Subcutaneous abdominal adipose tissue (tissue), 5 donors: ENCODE data around the gene PI16.

Experiments
- H3K27ac ChIP-seq: one replicate; pipeline ENCODE4 v1.7.0; 2013; ENCODE audit warnings: low read depth, mild to moderate bottlenecking, inconsistent platforms, low read length, moderate library complexity
- H3K27me3 ChIP-seq, 5 donors: one replicate each; pipeline ENCODE4 v1.7.0; 2013; ENCODE audit warnings: low read length in 5 of 5, inconsistent platforms in 1 of 5; ENCODE audit not compliant: control insufficient read depth in 5 of 5, insufficient read depth in 4 of 5
- H3K36me3 ChIP-seq, 5 donors: one replicate each; pipeline ENCODE4 v1.7.0; 2013; ENCODE audit warnings: low read length in 5 of 5; ENCODE audit not compliant: control insufficient read depth in 5 of 5, insufficient read depth in 5 of 5
- H3K4me1 ChIP-seq, 5 donors: one replicate each; pipeline ENCODE4 v1.7.0; 2013; ENCODE audit warnings: low read length in 5 of 5, mild to moderate bottlenecking in 3 of 5, moderate library complexity in 1 of 5; ENCODE audit not compliant: control insufficient read depth in 5 of 5, insufficient read depth in 5 of 5
- H3K4me3 ChIP-seq, 5 donors: one replicate each; pipeline ENCODE4 v1.7.0; 2013; ENCODE audit warnings: low read length in 5 of 5, low read depth in 1 of 5
- H3K9ac ChIP-seq, 5 donors: one replicate each; pipeline ENCODE4 v1.7.0; 2013; ENCODE audit warnings: low read length in 5 of 5, mild to moderate bottlenecking in 4 of 5, moderate library complexity in 3 of 5
- H3K9me3 ChIP-seq, 5 donors: one replicate each; pipeline ENCODE4 v1.7.0; 2013; ENCODE audit warnings: low read length in 5 of 5; ENCODE audit not compliant: control insufficient read depth in 5 of 5
- donor health status: healthy.
- donor health status: healthy.
- donor health status: healthy.
- donor health status: healthy.
- donor health status: healthy.

The PI16 gene, protein sequence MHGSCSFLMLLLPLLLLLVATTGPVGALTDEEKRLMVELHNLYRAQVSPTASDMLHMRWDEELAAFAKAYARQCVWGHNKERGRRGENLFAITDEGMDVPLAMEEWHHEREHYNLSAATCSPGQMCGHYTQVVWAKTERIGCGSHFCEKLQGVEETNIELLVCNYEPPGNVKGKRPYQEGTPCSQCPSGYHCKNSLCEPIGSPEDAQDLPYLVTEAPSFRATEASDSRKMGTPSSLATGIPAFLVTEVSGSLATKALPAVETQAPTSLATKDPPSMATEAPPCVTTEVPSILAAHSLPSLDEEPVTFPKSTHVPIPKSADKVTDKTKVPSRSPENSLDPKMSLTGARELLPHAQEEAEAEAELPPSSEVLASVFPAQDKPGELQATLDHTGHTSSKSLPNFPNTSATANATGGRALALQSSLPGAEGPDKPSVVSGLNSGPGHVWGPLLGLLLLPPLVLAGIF

DNA sequence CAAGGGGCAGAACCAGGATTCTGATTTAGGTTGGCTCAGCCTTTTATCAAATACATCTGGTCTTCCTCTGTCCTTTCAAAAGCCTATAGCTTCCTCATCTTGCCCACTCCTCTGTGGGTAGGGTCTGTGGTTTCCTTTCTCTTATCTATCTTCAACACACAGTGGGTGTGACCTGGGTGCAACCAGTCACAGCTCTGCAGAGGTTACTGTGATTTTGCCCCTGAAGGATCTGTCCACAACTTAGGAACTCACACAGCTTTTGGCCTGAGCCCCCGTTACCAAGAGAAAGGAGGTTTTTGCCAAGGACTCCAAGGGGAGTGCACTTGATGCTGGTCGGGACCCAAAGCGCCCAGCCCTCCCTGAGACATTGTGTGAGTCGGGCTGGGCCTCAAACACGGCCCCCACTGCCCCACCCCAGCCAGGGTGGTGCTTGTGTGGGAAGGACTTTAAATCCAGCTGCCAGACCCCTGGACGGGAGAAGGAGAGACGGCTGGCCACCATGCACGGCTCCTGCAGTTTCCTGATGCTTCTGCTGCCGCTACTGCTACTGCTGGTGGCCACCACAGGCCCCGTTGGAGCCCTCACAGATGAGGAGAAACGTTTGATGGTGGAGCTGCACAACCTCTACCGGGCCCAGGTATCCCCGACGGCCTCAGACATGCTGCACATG is at the start of gene PI16:
TSS of gene PI16 (plus strand) at position 477 of the 670 bp plus-strand sequence. CDS start at position 500, 23 bp downstream.
- no peaks in the 10 kb centered on the region for H3K9me3 ChIP-seq
- peaks cover 0 to 15% (median 9%) of the 10 kb centered on the region in 5 donors for H3K27me3 ChIP-seq
- no peak within 1 kb of the TSS for H3K27ac ChIP-seq
- no peaks in the 10 kb centered on the region for H3K4me1 ChIP-seq
- H3K4me3 ChIP-seq: peak within 1 kb of the TSS in 4 of 5 donors; percentile 15 to 56 (median 44)
- no peaks in the 10 kb centered on the region for H3K36me3 ChIP-seq
- H3K9ac ChIP-seq: peak within 1 kb of the TSS in 3 of 5 donors; percentile 5 to 41 (median 39)

DNA sequence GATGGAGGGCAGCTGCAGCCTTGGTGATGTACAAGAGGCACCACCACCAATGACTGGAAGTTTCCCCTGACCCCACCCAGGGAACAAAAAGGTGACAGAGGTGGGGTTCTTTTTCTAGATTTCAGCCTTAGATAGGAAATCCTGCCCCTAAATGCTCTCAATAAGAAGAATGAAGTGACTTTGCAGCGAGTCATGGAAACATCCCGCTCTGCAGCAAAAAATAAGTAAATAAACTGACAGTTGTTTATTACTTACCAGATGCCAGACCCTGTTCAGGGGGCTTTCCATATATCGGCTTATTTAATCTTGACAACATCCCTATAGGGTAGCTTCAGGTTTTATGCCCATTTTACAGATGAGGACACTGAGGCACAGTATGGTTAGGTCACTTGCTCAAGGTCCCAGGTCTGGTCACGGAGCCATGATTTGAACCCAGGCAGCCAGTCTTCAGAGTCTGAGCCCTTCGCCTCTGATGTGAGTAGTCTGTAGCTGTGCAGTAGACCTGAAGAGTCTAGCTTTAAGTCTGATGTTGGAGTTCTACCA is 49.6 kb upstream of the PI16 start:
- peaks cover 0 to 6% (median 2%) of the 10 kb centered on the region in 5 donors for H3K4me1 ChIP-seq
- H3K9ac ChIP-seq: no peak overlapping the region
- no peak overlapping the region for H3K4me3 ChIP-seq
- H3K36me3 ChIP-seq: peaks cover 19 to 53% (median 43%) of the 10 kb centered on the region in 5 donors
- H3K27ac ChIP-seq: no peak overlapping the region
- no peaks in the 10 kb centered on the region for H3K27me3 ChIP-seq
- H3K9me3 ChIP-seq: no peaks in the 10 kb centered on the region

DNA sequence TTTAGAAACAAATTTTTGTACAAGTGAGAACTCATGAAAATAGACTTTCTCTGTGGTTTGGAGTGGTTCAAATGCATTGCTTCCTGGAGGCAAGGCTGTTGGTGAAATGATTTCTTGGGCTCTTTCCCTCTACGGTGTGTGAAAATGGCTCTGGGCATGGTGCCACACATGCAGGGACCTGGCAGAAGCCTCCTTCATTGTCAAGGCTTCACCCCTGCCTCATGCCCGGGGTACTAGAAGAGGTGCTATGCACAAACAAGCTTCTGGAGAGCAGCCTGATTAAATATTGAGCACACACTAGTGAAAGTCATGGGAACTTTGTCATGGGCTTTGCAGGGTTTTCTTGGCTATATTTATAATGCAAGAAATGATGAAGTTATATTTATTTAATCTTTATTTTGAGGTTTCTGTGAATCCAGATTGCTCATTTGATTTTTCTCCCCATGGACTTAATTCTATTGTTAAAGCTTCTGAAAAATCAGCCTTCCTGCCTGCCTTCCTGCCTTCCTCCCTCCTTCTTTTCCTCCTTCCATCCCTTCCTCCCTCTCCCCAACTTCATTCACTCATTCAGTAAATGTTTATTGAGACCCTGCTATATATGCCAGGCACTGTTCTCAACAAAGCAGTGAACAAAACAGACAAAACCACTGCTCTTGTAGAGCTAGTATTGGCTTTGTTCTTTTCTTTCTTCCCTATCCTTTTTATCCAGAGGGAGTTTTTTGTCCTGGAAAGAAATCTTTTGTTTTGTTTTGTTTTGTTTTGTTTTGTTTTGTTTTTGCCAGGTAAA is 47.8 kb upstream of the PI16 start:
- H3K27me3 ChIP-seq: no peaks in the 10 kb centered on the region
- H3K27ac ChIP-seq: no peak overlapping the region
- no peaks in the 10 kb centered on the region for H3K9me3 ChIP-seq
- peaks cover 0 to 7% (median 2%) of the 10 kb centered on the region in 5 donors for H3K4me1 ChIP-seq
- H3K4me3 ChIP-seq: no peak overlapping the region
- H3K9ac ChIP-seq: no peak overlapping the region
- peaks cover 19 to 49% (median 39%) of the 10 kb centered on the region in 5 donors for H3K36me3 ChIP-seq

DNA sequence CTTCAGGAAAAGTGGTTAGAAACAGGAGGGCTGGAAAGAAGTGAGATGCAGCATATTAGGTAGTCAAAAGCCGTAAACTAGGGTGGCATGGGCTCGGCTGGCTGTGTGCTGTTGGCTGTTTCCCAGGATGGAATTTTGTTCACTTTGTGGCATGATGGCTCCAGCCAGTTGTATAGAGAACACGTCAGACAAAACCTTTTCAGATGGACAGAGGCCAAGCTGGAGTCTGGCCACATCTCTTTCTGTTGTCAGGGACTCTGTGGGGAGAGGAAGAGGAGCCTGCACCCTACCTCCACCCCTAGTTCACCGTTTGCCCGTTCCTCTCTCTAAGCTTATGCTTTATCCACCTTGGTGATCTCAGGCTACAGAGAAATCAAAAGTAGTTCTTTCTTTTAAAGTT is 46.8 kb upstream of the PI16 start:
- Histone ChIP-seq H3K9me3 (no peaks in the 10 kb centered on the region), H3K4me3 (no peak overlapping the region), H3K4me1 (peaks cover 0 to 15% (median 6%) of the 10 kb centered on the region in 5 donors), H3K9ac (peak overlapping the region in 1 of 5 donors; percentile 25), H3K36me3 (peaks cover 17 to 49% (median 38%) of the 10 kb centered on the region in 5 donors), H3K27ac (no peak overlapping the region), H3K27me3 (no peaks in the 10 kb centered on the region)

DNA sequence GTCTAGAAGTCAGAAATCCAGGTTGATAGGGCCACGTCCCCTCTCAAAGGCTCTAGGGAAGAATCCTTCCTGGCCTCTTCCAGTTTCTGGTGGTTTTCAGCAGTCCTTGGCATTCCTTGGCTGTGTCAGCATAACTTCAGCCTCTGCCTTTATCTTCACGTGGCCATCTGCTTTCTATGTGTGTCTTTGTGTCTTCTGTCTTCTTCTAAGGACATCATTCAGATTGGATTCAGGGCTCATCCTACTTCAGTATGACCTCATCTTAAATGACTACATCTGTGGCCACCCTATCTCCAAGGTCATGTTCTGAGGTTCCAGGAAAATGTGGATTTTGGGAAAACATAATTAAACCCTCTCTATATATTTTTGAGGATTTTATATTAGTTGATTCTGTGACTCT is 45.8 kb upstream of the PI16 start:
- no peak overlapping the region for H3K27ac ChIP-seq
- no peaks in the 10 kb centered on the region for H3K27me3 ChIP-seq
- H3K9ac ChIP-seq: no peak overlapping the region
- H3K4me1 ChIP-seq: peaks cover 0 to 15% (median 6%) of the 10 kb centered on the region in 5 donors
- H3K36me3 ChIP-seq: peaks cover 16 to 47% (median 39%) of the 10 kb centered on the region in 5 donors
- no peak overlapping the region for H3K4me3 ChIP-seq
- no peaks in the 10 kb centered on the region for H3K9me3 ChIP-seq

DNA sequence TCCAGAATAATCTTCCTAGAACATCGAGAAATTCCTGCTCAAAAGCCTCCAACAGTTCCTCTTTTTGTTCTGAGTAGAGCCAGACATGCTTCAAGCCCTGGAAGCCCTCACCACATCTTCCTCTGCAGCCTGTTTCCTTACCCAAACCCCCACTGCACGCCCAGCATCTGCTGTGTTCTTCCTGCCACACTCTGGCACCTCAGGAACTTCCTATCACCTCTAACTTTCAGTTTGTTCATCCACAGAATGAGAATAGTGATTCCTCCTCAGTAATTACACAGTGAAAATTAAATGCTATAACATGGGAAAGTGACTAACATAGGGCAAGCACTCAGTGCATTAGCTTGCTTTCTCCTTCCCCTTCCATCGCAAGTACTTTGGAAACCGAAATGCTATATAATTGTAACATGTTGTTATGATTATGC is 42.5 kb upstream of the PI16 start:
- H3K9ac ChIP-seq: no peak overlapping the region
- no peak overlapping the region for H3K4me3 ChIP-seq
- H3K9me3 ChIP-seq: no peaks in the 10 kb centered on the region
- H3K4me1 ChIP-seq: peaks cover 0 to 16% (median 9%) of the 10 kb centered on the region in 5 donors
- no peak overlapping the region for H3K27ac ChIP-seq
- no peaks in the 10 kb centered on the region for H3K27me3 ChIP-seq
- H3K36me3 ChIP-seq: peaks cover 6 to 52% (median 42%) of the 10 kb centered on the region in 5 donors

DNA sequence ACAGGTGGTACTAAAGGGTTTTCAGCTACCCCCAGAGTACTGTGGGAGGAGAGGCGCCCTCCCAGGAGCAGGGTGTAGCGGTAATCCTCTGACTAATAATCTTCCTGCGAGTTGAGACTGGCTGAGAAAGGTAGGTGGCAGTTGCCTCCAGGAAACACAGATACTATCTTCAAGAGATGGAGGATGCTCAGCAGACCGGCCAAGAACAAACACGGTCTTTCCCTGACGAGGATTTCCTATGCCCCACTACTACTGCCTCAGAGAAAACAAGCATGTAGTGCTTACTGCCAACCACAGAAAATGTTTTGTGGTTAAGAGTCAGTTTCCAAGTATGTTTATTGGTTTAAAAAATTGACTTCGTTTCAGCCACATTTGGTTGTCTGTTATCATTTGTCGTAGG is 42.0 kb upstream of the PI16 start:
- H3K9ac ChIP-seq: no peak overlapping the region
- H3K27ac ChIP-seq: no peak overlapping the region
- H3K4me1 ChIP-seq: peaks cover 0 to 18% (median 11%) of the 10 kb centered on the region in 5 donors
- H3K27me3 ChIP-seq: no peaks in the 10 kb centered on the region
- H3K4me3 ChIP-seq: no peak overlapping the region
- no peaks in the 10 kb centered on the region for H3K9me3 ChIP-seq
- H3K36me3 ChIP-seq: peaks cover 6 to 58% (median 47%) of the 10 kb centered on the region in 5 donors

DNA sequence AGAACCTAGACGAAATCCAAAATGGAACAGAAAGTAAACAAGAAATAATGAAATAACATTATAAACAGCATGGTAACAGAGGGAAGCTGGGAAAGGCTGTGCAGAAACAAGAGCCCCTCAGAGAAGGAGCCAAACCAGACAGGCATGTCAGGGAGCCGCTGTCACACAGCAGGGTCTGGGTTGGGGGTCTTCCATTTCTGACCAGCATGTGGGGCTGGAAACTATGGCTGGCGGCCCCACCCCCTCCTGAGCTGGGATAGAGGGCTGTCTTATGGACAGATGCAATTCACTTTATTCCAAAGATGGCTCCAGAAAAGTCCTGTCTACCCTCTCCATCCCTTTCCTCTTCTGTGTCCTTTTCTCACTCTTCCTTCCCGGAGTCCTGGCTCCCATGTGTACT is 41.5 kb upstream of the PI16 start:
- H3K27ac ChIP-seq: no peak overlapping the region
- H3K9ac ChIP-seq: no peak overlapping the region
- peaks cover 6 to 63% (median 52%) of the 10 kb centered on the region in 5 donors for H3K36me3 ChIP-seq
- no peaks in the 10 kb centered on the region for H3K27me3 ChIP-seq
- peaks cover 0 to 16% (median 9%) of the 10 kb centered on the region in 5 donors for H3K4me1 ChIP-seq
- no peaks in the 10 kb centered on the region for H3K9me3 ChIP-seq
- H3K4me3 ChIP-seq: no peak overlapping the region

DNA sequence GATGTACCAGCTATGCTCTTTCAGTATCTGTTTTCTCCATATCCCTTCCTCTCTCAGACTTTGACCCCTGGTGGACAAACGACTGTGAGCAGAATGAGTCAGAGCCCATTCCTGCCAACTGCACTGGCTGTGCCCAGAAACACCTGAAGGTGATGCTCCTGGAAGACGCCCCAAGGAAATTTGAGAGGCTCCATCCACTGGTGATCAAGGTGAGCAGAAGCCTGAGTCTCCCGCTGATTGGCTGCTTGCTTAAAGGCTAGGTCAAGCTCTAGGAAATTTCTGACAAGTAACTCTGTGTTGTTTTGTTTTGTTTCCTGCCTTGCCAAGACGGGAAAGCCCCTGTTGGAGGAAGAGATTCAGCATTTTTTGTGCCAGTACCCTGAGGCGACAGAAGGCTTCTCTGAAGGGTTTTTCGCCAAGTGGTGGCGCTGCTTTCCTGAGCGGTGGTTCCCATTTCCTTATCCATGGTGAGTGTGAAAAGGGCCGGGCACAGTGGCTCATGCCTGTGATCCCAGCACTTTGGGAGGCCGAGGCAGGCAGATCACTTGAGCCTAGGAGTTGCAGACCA is 40.2 kb upstream of the PI16 start:
- no peaks in the 10 kb centered on the region for H3K27me3 ChIP-seq
- H3K4me1 ChIP-seq: peaks cover 0 to 22% (median 14%) of the 10 kb centered on the region in 5 donors
- no peaks in the 10 kb centered on the region for H3K9me3 ChIP-seq
- H3K4me3 ChIP-seq: no peak overlapping the region
- H3K27ac ChIP-seq: no peak overlapping the region
- peaks cover 10 to 70% (median 57%) of the 10 kb centered on the region in 5 donors for H3K36me3 ChIP-seq
- H3K9ac ChIP-seq: no peak overlapping the region
